Mesendoderm (in vitro differentiated cells): ENCODE data around the gene BET1L. TPM values are rescaled to one million over a fixed set of nuclear protein-coding genes. Genes with fewer than 3 reads are reported as not detected.

Source experiments
- DNase-seq: peaks from one replicate; pipeline ENCODE4 v3.0.0; 2013
- H2AK5ac ChIP-seq: 2 replicates; pipeline ENCODE4 v1.6.1; 2013; ENCODE audit warnings: low read length, inconsistent platforms
- H2BK120ac ChIP-seq: 2 replicates; pipeline ENCODE4 v1.6.1; 2013; ENCODE audit warnings: low read depth, mild to moderate bottlenecking, low read length, moderate library complexity, mixed read lengths
- H2BK15ac ChIP-seq: replicated peaks from 2 replicates; pipeline ENCODE4 v1.6.1; 2013; ENCODE audit warnings: low read depth, mild to moderate bottlenecking, moderate library complexity
- H2BK5ac ChIP-seq: 2 replicates; pipeline ENCODE4 v1.6.1; 2013; ENCODE audit warnings: low read length, inconsistent platforms
- H3K18ac ChIP-seq: 2 replicates; pipeline ENCODE4 v1.6.1; 2013; ENCODE audit warnings: mild to moderate bottlenecking, low read length, mixed read lengths
- H3K23ac ChIP-seq: one replicate; pipeline ENCODE4 v1.6.1; 2013; ENCODE audit warnings: low read length
- H3K27ac ChIP-seq: 2 replicates; pipeline ENCODE4 v1.5.1; 2013; ENCODE audit warnings: low read depth, mild to moderate bottlenecking, inconsistent platforms, low read length, moderate library complexity
- H3K27me3 ChIP-seq: 2 replicates; pipeline ENCODE4 v1.6.1; 2013; ENCODE audit warnings: low read length, control low read depth, mild to moderate bottlenecking, inconsistent platforms; ENCODE audit not compliant: insufficient read depth, poor library complexity
- H3K36me3 ChIP-seq: 2 replicates; pipeline ENCODE4 v1.6.1; 2013; ENCODE audit warnings: low read length, inconsistent platforms; ENCODE audit not compliant: control insufficient read depth, insufficient read depth
- H3K4ac ChIP-seq: one replicate; pipeline ENCODE4 v1.6.1; 2013; ENCODE audit warnings: low read depth, mild to moderate bottlenecking, low read length, moderate library complexity
- H3K4me1 ChIP-seq: 2 replicates; pipeline ENCODE4 v1.6.1; 2013; ENCODE audit warnings: low read depth, low read length, inconsistent platforms; ENCODE audit not compliant: control insufficient read depth
- H3K4me2 ChIP-seq: 2 replicates; pipeline ENCODE4 v1.6.1; 2013; ENCODE audit warnings: low read length
- H3K4me3 ChIP-seq: 2 replicates; pipeline ENCODE4 v1.5.1; 2013; ENCODE audit warnings: mild to moderate bottlenecking, low read length
- H3K56ac ChIP-seq: one replicate; pipeline ENCODE4 v1.6.1; 2013; ENCODE audit warnings: low read length
- H3K79me1 ChIP-seq: 2 replicates; pipeline ENCODE4 v1.6.1; 2013; ENCODE audit warnings: low read length, inconsistent platforms
- H3K79me2 ChIP-seq: 2 replicates; pipeline ENCODE4 v1.6.1; 2013; ENCODE audit warnings: mild to moderate bottlenecking, low read length; ENCODE audit not compliant: control insufficient read depth, insufficient read depth
- H3K9ac ChIP-seq: 2 replicates; pipeline ENCODE4 v1.6.1; 2013; ENCODE audit warnings: low read length, inconsistent platforms
- H4K5ac ChIP-seq: one replicate; pipeline ENCODE4 v1.6.1; 2013; ENCODE audit warnings: low read length
- H4K8ac ChIP-seq: one replicate; pipeline ENCODE4 v1.6.1; 2013; ENCODE audit warnings: low read depth, mild to moderate bottlenecking, control low read depth, low read length, moderate library complexity
- WGBS: extraction: QIAGEN DNeasy Blood & Tissue Kit; methylation state at CpG from one replicate; pipeline ENCODE4 v1.1.7; 2013; ENCODE audit warnings: low lambda C conversion rate, missing lambda C conversion rate; ENCODE audit not compliant: insufficient coverage; ENCODE audit errors: extremely low coverage; 5-methylcytosine and 5-hydroxymethylcytosine counted together
- polyA plus RNA-seq, 2 experiments: library from polyadenylated mRNA; stranded (reverse); fragments of 200-250 nt; gene quantifications; one replicate each; pipeline ENCODE4 v1.2.3, GENCODE V29; 2013

BET1L gene, protein sequence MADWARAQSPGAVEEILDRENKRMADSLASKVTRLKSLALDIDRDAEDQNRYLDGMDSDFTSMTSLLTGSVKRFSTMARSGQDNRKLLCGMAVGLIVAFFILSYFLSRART
- 32.5 TPM for polyA plus RNA-seq (2013, experiment 1 of 2)
- 32.9 TPM for polyA plus RNA-seq (2013, experiment 2 of 2)

DNA sequence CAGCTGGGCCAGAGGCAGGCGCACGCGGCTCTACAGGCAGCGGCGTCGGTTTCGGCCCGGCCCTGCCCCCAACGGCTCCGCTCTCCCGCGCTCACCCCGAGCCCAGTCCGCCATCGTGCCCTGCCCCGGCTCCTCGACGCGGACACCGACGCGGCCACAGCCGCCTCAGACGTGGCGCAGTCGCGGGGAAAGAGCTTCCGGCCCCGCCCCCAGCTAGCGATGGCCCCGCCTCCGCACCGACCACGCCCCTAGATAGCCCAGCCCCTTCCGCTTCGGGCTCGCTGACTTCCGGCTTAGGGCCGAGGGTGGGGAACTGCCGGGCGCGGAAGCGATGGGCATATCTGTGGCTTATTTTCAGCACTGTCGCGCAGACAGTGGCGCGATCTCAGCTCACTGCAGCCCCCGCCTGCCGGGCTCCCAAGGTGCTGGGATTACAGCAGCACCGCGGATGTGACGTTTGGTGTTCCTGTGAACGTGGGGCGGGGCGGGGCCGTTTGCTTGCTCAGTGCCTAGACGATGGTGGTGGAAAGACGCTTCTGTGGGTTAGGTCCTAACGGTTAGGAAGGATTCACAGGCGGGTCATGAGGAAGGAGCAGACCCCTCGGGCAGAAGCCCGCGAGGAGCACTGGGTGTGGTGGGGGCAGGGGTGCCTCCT is at the start of gene BET1L, which contains the start of gene RIC8A:
Gene BET1L, minus strand, starts transcription at position 192 of the 655 bp plus-strand sequence. Its CDS starts 78 bp downstream, at position 114.
Gene RIC8A, plus strand, starts transcription at position 501 of the 655 bp plus-strand sequence. CDS start 1,147 bp downstream, outside the sequence.
- H3K4ac ChIP-seq: peak within 1 kb of the TSS; percentile 88
- no peak within 1 kb of the TSS for H4K8ac ChIP-seq
- H3K18ac ChIP-seq: peak within 1 kb of the TSS; percentile 75
- peaks cover 8% of the 10 kb centered on the region for H3K36me3 ChIP-seq
- H3K23ac ChIP-seq: peak within 1 kb of the TSS; percentile 99
- no peaks in the 10 kb centered on the region for H3K27me3 ChIP-seq
- WGBS: no CpG with 5 or more reads among the region's 63 CpGs
- H2BK5ac ChIP-seq: peak within 1 kb of the TSS; percentile 61
- peak within 1 kb of the TSS; percentile 99 for H3K4me2 ChIP-seq
- H3K27ac ChIP-seq: peak within 1 kb of the TSS; percentile 94
- peaks cover 12% of the 10 kb centered on the region for H3K4me1 ChIP-seq
- peak within 1 kb of the TSS; percentile 58 for H2AK5ac ChIP-seq
- peak within 1 kb of the TSS; percentile 69 for H4K5ac ChIP-seq
- peaks cover 39% of the 10 kb centered on the region for H3K79me2 ChIP-seq
- H2BK15ac ChIP-seq: no peak within 1 kb of the TSS
- DNase-seq: peak; percentile 99
- peak within 1 kb of the TSS; percentile 100 for H3K56ac ChIP-seq
- no peak within 1 kb of the TSS for H2BK120ac ChIP-seq
- H3K4me3 ChIP-seq: peak within 1 kb of the TSS; percentile 97
- peaks cover 54% of the 10 kb centered on the region for H3K79me1 ChIP-seq
- peak within 1 kb of the TSS; percentile 100 for H3K9ac ChIP-seq

DNA sequence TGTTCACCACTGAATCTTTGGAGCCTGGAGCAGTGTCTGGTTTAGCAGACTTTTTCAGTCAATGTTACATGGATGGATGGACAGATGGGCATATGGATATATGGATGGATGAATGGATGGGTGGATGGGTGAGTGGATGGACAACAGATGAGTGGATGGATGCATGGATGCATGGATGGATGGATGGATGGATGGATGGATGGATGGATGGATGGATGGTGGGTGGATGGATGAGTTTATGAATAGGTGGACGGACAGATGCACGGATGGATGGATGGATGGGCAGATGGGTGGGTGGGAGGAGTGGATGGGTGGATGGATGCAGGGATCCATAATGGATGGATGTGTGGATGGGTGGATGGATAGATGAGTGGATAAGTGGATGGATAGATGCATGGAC is 48.6 kb upstream of the BET1L start:
- H2BK15ac ChIP-seq: no peak overlapping the region
- H3K79me1 ChIP-seq: no peaks in the 10 kb centered on the region
- H2BK5ac ChIP-seq: no peak overlapping the region
- H3K9ac ChIP-seq: no peak overlapping the region
- H3K79me2 ChIP-seq: no peaks in the 10 kb centered on the region
- WGBS: no CpG with 5 or more reads among the region's 2 CpGs
- H3K27ac ChIP-seq: no peak overlapping the region
- peaks cover 3% of the 10 kb centered on the region for H3K36me3 ChIP-seq
- H3K18ac ChIP-seq: no peak overlapping the region
- no peak overlapping the region for H3K56ac ChIP-seq
- no peak overlapping the region for H3K23ac ChIP-seq
- H3K4me3 ChIP-seq: no peak overlapping the region
- H3K4me1 ChIP-seq: no peaks in the 10 kb centered on the region
- no peak overlapping the region for H2AK5ac ChIP-seq
- no peak overlapping the region for H2BK120ac ChIP-seq
- H3K4me2 ChIP-seq: no peak overlapping the region
- no peak for DNase-seq
- no peak overlapping the region for H4K5ac ChIP-seq
- no peak overlapping the region for H3K4ac ChIP-seq
- H4K8ac ChIP-seq: no peak overlapping the region
- no peaks in the 10 kb centered on the region for H3K27me3 ChIP-seq

DNA sequence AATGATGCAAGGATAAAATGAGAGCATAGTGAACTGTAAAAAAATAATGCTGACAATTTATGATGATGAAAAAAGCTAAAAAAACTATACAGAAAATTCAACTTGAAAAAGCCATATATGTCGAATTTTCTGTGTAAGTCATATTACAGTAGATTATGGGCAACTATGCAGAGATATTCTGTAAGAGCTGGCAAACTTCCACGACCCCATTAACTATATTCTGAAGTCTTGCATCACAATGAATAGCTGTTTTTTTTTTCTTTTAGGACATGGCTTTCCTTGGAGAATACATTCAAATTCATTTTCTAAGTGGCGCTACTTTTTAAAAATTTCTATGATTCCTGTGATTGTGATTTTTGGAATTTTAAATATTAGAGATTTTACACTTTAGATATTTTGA is 48.0 kb upstream of the BET1L start:
- no peak overlapping the region for H3K4me3 ChIP-seq
- no peak overlapping the region for H3K18ac ChIP-seq
- H2BK120ac ChIP-seq: no peak overlapping the region
- H3K36me3 ChIP-seq: peaks cover 3% of the 10 kb centered on the region
- H3K79me2 ChIP-seq: no peaks in the 10 kb centered on the region
- H3K4ac ChIP-seq: no peak overlapping the region
- no peak overlapping the region for H4K5ac ChIP-seq
- H3K23ac ChIP-seq: no peak overlapping the region
- no CpG with 5 or more reads among the region's 3 CpGs for WGBS
- DNase-seq: no peak
- no peak overlapping the region for H3K9ac ChIP-seq
- no peaks in the 10 kb centered on the region for H3K79me1 ChIP-seq
- H3K27me3 ChIP-seq: no peaks in the 10 kb centered on the region
- no peak overlapping the region for H3K4me2 ChIP-seq
- no peak overlapping the region for H3K56ac ChIP-seq
- H3K4me1 ChIP-seq: no peaks in the 10 kb centered on the region
- H2AK5ac ChIP-seq: no peak overlapping the region
- no peak overlapping the region for H3K27ac ChIP-seq
- no peak overlapping the region for H2BK15ac ChIP-seq
- H2BK5ac ChIP-seq: no peak overlapping the region
- no peak overlapping the region for H4K8ac ChIP-seq

DNA sequence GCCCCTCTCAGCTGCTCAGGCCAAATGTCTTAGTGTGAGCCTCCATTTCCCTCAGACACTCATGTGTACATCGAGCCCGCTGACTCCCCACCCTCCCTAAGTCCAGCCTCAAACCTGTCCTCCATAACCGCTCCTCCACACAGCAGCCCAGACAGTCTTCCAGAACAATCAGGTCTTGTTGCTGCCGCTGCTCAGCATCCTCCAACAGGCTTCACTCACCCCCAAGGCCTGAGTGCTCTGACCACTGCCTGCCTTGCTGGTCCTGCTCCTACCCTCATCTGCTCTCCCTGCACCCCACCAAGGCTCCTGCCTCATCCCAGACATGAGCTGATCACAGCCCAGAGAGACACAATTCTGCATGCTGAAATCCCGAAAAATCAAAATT is 46.7 kb upstream of the BET1L start:
- no peak overlapping the region for H2BK120ac ChIP-seq
- no peak overlapping the region for H3K18ac ChIP-seq
- no peak for DNase-seq
- H3K79me1 ChIP-seq: no peaks in the 10 kb centered on the region
- no peak overlapping the region for H2BK5ac ChIP-seq
- H2BK15ac ChIP-seq: no peak overlapping the region
- no CpG with 5 or more reads among the region's 5 CpGs for WGBS
- H2AK5ac ChIP-seq: no peak overlapping the region
- H3K27ac ChIP-seq: no peak overlapping the region
- no peak overlapping the region for H3K4ac ChIP-seq
- no peak overlapping the region for H3K23ac ChIP-seq
- no peak overlapping the region for H3K4me2 ChIP-seq
- no peak overlapping the region for H4K8ac ChIP-seq
- no peaks in the 10 kb centered on the region for H3K4me1 ChIP-seq
- peaks cover 5% of the 10 kb centered on the region for H3K36me3 ChIP-seq
- no peak overlapping the region for H3K56ac ChIP-seq
- no peak overlapping the region for H3K9ac ChIP-seq
- H3K79me2 ChIP-seq: no peaks in the 10 kb centered on the region
- no peak overlapping the region for H4K5ac ChIP-seq
- no peak overlapping the region for H3K4me3 ChIP-seq
- H3K27me3 ChIP-seq: no peaks in the 10 kb centered on the region

DNA sequence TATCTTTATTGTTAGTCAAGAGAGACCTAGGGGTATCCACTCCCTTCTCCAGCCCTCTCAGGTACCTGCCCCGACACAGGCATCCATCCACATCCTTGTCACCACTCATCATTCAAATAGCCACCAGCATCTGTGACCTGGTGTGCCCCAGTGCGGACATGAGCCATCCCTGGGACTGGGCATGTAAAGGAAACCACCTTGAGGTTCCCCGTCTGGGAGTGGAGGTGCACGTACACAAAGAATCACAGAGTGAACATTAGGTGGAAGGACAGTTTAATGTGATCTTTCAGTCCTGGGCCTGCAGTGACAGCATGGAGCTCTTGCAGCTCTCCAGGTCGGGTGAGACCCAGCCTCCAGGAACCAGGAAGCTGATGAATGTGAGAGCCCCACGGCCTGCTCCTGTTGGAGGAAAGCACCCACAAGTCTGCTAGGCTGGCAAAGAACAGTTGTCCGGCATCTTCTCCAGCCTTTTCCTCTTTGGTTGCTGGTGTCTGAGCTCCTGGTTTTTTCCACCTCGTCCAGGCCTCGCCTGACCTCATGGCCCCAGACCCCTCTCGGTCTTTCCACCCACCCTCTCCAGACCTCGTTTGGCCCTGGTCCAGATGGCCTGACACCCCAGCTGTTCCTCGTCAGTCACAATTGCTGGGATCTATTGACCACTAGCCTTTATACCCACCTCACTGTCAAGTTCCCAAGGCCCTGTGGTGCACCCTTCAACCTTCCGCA is 46.1 kb upstream of the BET1L start:
- no peak overlapping the region for H4K8ac ChIP-seq
- DNase-seq: no peak
- no peak overlapping the region for H2AK5ac ChIP-seq
- H3K4me3 ChIP-seq: no peak overlapping the region
- no peaks in the 10 kb centered on the region for H3K27me3 ChIP-seq
- no peak overlapping the region for H2BK15ac ChIP-seq
- no peak overlapping the region for H2BK5ac ChIP-seq
- H3K56ac ChIP-seq: no peak overlapping the region
- H3K27ac ChIP-seq: no peak overlapping the region
- no peaks in the 10 kb centered on the region for H3K79me1 ChIP-seq
- no peak overlapping the region for H3K23ac ChIP-seq
- no peaks in the 10 kb centered on the region for H3K79me2 ChIP-seq
- no peak overlapping the region for H3K4ac ChIP-seq
- H3K18ac ChIP-seq: no peak overlapping the region
- H4K5ac ChIP-seq: no peak overlapping the region
- H3K4me1 ChIP-seq: no peaks in the 10 kb centered on the region
- H2BK120ac ChIP-seq: no peak overlapping the region
- H3K36me3 ChIP-seq: peaks cover 7% of the 10 kb centered on the region
- H3K9ac ChIP-seq: no peak overlapping the region
- no peak overlapping the region for H3K4me2 ChIP-seq
- WGBS: no CpG with 5 or more reads among the region's 13 CpGs
